Measurements from ENCODE around the gene GLYR1.

The GLYR1 gene

DNA sequence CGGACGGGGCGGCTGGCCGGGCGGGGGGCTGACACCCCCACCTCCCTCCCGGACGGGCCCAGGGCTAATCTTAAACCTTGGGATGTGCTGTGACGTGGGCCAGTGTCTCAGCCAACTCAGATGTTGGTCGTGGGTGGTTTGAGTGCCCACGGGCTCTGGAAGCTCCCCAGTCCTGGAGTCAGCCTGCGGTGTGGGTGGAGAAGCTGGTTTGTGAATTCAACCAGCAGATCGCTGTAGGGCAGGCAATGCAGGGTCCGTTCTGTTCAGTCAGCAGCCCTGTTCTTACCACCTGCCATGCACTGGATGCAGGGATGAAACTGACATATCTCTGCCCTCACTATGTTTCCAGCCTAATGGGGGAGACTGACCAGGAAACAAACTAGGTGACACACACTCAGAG lies 72.1 kb downstream of the GLYR1 start:
- CTCF ChIA-PET = no interaction called here
- POLR2A ChIA-PET = no interaction called here
- no peak for DNase-seq (ENCODE audit: extremely low spot score)
- no peak for TF ChIP-seq CTCF (IDR thresholded peaks at IDR 0.05; ENCODE audit: control extremely low read depth, extremely low read depth, low read depth, missing control alignments)

DNA sequence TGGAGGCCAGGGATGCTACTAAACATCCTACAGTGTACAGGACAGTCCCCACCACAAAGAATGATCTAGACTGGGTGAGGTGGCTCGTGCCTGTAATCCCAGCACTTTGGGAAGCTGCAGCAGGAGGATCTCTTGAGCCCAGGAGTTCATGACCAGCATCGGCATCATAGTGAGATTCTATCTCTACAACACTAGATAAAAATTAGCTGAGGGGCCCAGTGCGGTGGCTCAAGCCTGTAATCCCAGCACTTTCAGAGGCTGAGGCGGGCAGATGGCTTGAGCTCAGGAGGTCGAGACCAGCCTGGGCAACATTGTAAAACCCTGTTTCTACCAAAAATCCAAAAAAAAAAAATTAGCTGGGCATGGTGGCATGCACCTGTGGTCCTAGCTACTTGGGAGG lies 74.7 kb downstream of the GLYR1 start:
- ChIA-PET POLR2A (interaction anchor here (1.4 kb wide), 1 partner anchor 29 kb away, joined by 3 read pairs; no protein-coding TSS in a partner anchor), CTCF (no interaction called here)
- no peak for TF ChIP-seq CTCF (IDR thresholded peaks at IDR 0.05; ENCODE audit: control extremely low read depth, extremely low read depth, low read depth, missing control alignments)
- DNase-seq (ENCODE audit: extremely low spot score) = no peak

DNA sequence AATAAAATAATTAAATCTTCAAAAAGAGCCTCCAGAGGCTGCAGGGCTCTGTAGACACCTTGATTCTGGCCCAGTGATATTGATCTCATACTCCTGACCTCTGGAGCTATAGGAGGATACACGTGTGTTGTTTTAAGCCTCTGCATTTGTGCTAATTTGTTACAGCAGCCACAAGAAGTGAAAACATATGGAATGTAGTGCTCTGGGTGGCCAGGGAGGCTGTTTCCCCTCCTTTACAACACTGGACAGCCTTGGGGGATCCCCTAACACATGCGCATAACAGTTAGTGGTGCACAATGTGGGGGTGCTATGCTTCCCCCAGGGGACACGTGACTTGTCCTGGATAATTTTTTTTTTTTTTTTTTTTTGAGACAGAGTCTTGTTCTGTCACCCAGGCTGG lies 75.4 kb downstream of the GLYR1 start:
- DNase-seq (ENCODE audit: extremely low spot score) = no peak
- ChIA-PET POLR2A (no interaction called here), CTCF (interaction anchor here (0.6 kb wide), 1 partner anchor 237 kb away, joined by 3 read pairs; no protein-coding TSS in a partner anchor)
- no peak for TF ChIP-seq CTCF (IDR thresholded peaks at IDR 0.05; ENCODE audit: control extremely low read depth, extremely low read depth, low read depth, missing control alignments)

- DNase-seq (ENCODE audit: extremely low spot score) = no peak
- ChIA-PET CTCF (interaction anchor here (1.1 to 1.8 kb wide), 4 partner anchors 8 to 151 kb away, joined by 3 to 5 read pairs (median 4); partner anchors contain the start of genes ANKS3 and DNAAF8), POLR2A (interaction anchor here (0.6 to 1.0 kb wide), 4 partner anchors 9 to 516 kb away, joined by 3 read pairs; no protein-coding TSS in a partner anchor)
- no peak for TF ChIP-seq CTCF (IDR thresholded peaks at IDR 0.05; ENCODE audit: control extremely low read depth, extremely low read depth, low read depth, missing control alignments)
Measured at GRCh38 chr16:4769306-4769638, 77.8 kb downstream of the GLYR1 start.

- no peak for TF ChIP-seq CTCF (IDR thresholded peaks at IDR 0.05; ENCODE audit: control extremely low read depth, extremely low read depth, low read depth, missing control alignments)
- DNase-seq (ENCODE audit: extremely low spot score) = peak; percentile 92
- CTCF ChIA-PET = interaction anchor here (1.0 to 1.8 kb wide), 6 partner anchors 9 to 151 kb away, joined by 3 to 5 read pairs (median 3); partner anchors contain the start of genes ANKS3, DNAAF8 and MGRN1
- POLR2A ChIA-PET = interaction anchor here (0.6 to 1.4 kb wide), 6 partner anchors 8 to 515 kb away, joined by 3 to 5 read pairs (median 3); partner anchors contain the start of genes DNAAF8 and NAGPA
Measured at GRCh38 chr16:4768549-4769305, 78.4 kb downstream of the GLYR1 start.

DNA sequence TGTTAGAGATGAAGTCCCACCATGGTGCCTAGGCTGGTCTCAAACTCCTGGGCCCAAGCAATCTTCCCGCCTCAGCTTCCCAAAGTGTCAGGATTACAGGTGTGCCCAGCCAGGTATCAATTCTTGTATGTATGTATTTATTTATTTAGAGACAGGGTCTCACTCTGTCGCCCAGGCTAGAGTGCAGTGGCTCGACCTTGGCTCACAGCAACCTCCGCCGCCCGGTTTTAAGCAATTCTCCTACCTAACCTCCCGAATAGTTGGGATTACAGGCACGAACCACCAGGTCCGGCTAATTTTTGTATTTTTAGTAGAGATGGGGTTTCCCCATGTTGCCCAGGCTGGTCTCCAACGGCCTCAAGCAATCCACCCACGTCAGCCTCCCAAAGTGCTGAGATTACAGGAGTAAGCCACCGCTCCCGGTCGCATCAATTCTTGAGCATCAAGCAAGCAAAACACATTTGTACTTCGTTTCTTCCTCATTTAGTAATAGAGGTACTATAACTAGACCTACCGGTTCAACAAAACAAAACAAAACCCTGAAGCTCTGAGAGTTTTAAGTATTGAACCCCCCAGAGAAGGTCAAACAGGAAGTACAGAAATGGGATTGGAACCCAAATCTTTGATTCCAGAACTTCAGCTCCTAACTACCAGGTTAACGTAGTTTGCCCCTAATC lies 79.1 kb downstream of the GLYR1 start:
- CTCF ChIA-PET = interaction anchor here (1.0 to 1.8 kb wide), 6 partner anchors 9 to 150 kb away, joined by 3 to 5 read pairs (median 3); partner anchors contain the start of genes ANKS3, DNAAF8 and MGRN1
- TF ChIP-seq CTCF (IDR thresholded peaks at IDR 0.05; ENCODE audit: control extremely low read depth, extremely low read depth, low read depth, missing control alignments) = no peak
- DNase-seq (ENCODE audit: extremely low spot score) = no peak
- POLR2A ChIA-PET = interaction anchor here (1.0 to 1.4 kb wide), 3 partner anchors 8 to 266 kb away, joined by 3 to 5 read pairs (median 5); partner anchors contain the start of genes DNAAF8 and NAGPA
